Upper lobe of right lung (tissue), 1 donor: Measurements from ENCODE around the gene TBCCD1. TPM values are rescaled to one million over a fixed set of nuclear protein-coding genes. Genes with fewer than 3 reads are reported as not detected.

Experiments used
- ATAC-seq: fragments of 200-7000 bp; cut with Tn5 transposase; one replicate; pipeline ENCODE4 v1.9.1; 2020; ENCODE audit warnings: mild to moderate bottlenecking, moderate library complexity
- DNase-seq: peaks from one replicate; pipeline ENCODE4 v3.0.0-alpha.2; 2020
- H3K27ac ChIP-seq: fragments of 200-600 bp; one replicate; pipeline ENCODE4 v1.8.0; 2022
- H3K27me3 ChIP-seq: fragments of 200-600 bp; one replicate; pipeline ENCODE4 v1.8.0; 2022; ENCODE audit warnings: mild to moderate bottlenecking
- H3K36me3 ChIP-seq: fragments of 200-600 bp; one replicate; pipeline ENCODE4 v1.8.0; 2022
- H3K4me1 ChIP-seq: fragments of 200-600 bp; one replicate; pipeline ENCODE4 v1.8.0; 2022
- H3K4me3 ChIP-seq: fragments of 200-600 bp; one replicate; pipeline ENCODE4 v1.8.0; 2022; ENCODE audit warnings: mild to moderate bottlenecking
- H3K9me3 ChIP-seq: fragments of 200-600 bp; one replicate; pipeline ENCODE4 v1.8.0; 2022
- intact Hi-C: fragments of 100-400 bp; cut with DNase I; formaldehyde crosslinking; loops from one replicate; pipeline ENCODE4 v1.11.0; 2022
- total RNA-seq: library from RNA; stranded (reverse); fragmentation: NEBNext Ultra II Directional; extraction: Animal tissue kit (Norgen Biotek cat#: 25700); gene quantifications from one replicate; pipeline ENCODE4 v1.2.1, GENCODE V29; 2021
- TF ChIP-seq, protein P1 (sequence below): fragments of 200-600 bp; IDR thresholded peaks from one replicate; pipeline ENCODE4 v1.8.0; 2022; ENCODE audit warnings: antibody characterized with exemption
- donor health status: DM: no; HTN: yes; CAD: no; lungs with severe emphysema.

The TBCCD1 gene
- total RNA-seq, 1 donor from 2014 or later, result 11.3 TPM

GRCh38 chr3:186583831-186584230 lies 16.7 kb upstream of the TBCCD1 start:
- TF ChIP-seq, protein P1, sequence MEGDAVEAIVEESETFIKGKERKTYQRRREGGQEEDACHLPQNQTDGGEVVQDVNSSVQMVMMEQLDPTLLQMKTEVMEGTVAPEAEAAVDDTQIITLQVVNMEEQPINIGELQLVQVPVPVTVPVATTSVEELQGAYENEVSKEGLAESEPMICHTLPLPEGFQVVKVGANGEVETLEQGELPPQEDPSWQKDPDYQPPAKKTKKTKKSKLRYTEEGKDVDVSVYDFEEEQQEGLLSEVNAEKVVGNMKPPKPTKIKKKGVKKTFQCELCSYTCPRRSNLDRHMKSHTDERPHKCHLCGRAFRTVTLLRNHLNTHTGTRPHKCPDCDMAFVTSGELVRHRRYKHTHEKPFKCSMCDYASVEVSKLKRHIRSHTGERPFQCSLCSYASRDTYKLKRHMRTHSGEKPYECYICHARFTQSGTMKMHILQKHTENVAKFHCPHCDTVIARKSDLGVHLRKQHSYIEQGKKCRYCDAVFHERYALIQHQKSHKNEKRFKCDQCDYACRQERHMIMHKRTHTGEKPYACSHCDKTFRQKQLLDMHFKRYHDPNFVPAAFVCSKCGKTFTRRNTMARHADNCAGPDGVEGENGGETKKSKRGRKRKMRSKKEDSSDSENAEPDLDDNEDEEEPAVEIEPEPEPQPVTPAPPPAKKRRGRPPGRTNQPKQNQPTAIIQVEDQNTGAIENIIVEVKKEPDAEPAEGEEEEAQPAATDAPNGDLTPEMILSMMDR, result no peak
- intact Hi-C loops, result no loop called here
- DNase-seq (no peak), ATAC-seq (no peak)
- Histone ChIP-seq H3K27ac (no peak overlapping the region), H3K9me3 (no peaks in the 10 kb centered on the region), H3K36me3 (peaks cover 74% of the 10 kb centered on the region), H3K4me3 (no peak overlapping the region), H3K4me1 (no peaks in the 10 kb centered on the region), H3K27me3 (no peaks in the 10 kb centered on the region)

GRCh38 chr3:186582541-186582940 lies 15.4 kb upstream of the TBCCD1 start:
- H3K27ac ChIP-seq, result no peak overlapping the region
- H3K36me3 ChIP-seq, result peaks cover 87% of the 10 kb centered on the region
- TF ChIP-seq, protein P1, result no peak
- no peaks in the 10 kb centered on the region for H3K4me1 ChIP-seq
- H3K27me3 ChIP-seq, result no peaks in the 10 kb centered on the region
- intact Hi-C loops, result no loop called here
- no peaks in the 10 kb centered on the region for H3K9me3 ChIP-seq
- DNase-seq (no peak), ATAC-seq (no peak)
- H3K4me3 ChIP-seq, result no peak overlapping the region

DNA sequence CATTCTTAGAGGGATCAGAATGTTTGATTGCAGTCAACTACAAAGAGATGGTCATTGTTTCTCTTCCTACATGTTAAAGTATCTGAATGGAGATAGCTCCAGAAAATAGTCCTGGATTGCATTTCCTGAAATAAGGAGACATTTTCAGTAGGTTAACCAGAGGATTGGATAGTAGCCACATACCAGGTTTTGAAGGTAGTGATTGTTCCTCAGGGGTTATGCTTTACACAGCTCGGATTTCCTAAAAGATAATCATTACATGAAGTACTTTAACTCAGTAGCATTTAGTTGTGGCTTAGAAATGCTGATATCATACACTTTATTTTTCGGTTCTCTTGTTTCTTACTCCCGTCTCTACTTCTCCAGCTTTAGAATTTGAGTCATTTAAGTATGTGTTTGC lies 13.6 kb upstream of the TBCCD1 start:
- no peaks in the 10 kb centered on the region for H3K27me3 ChIP-seq
- peaks cover 99% of the 10 kb centered on the region for H3K36me3 ChIP-seq
- no peak overlapping the region for H3K27ac ChIP-seq
- H3K4me1 ChIP-seq, result no peaks in the 10 kb centered on the region
- ATAC-seq (no peak), DNase-seq (no peak)
- TF ChIP-seq, protein P1, result no peak
- intact Hi-C loops, result no loop called here
- H3K9me3 ChIP-seq, result no peaks in the 10 kb centered on the region
- no peak overlapping the region for H3K4me3 ChIP-seq

- Histone ChIP-seq H3K9me3 (no peaks in the 10 kb centered on the region), H3K36me3 (peaks cover 98% of the 10 kb centered on the region), H3K27ac (no peak overlapping the region), H3K27me3 (no peaks in the 10 kb centered on the region), H3K4me1 (no peaks in the 10 kb centered on the region), H3K4me3 (no peak overlapping the region)
- ATAC-seq, result no peak
- TF ChIP-seq, protein P1, result no peak
- no peak for DNase-seq
- intact Hi-C loops, result no loop called here
Measured at GRCh38 chr3:186577521-186577920, 10.4 kb upstream of the TBCCD1 start.

DNA sequence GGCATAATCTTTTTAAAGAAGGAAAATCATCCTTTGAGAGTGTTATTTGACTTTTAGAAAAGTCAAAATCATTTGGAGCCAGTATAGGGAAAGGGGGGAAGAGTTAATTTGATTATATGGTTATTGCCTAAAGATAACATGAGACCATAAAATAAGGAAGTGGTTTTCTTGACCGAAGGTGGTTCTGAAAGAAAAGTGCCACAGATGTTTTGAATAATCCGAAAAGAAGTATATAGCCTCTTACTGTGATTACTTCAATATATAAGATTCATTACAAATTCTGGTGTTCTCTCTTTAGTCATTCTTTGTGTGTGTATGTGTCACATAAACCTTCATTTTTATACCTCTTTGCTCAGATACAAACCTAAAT lies 4.5 kb upstream of the TBCCD1 start:
- H3K4me3 ChIP-seq, result peak overlapping the region; percentile 99
- intact Hi-C loops, result no loop called here

More for the DNA sequence above, 4.5 kb upstream of the TBCCD1 start:
- Histone ChIP-seq H3K36me3 (peaks cover 42% of the 10 kb centered on the region), H3K9me3 (no peaks in the 10 kb centered on the region), H3K27ac (no peak overlapping the region), H3K27me3 (no peaks in the 10 kb centered on the region), H3K4me1 (peaks cover 19% of the 10 kb centered on the region)
- TF ChIP-seq, protein P1, result no peak
- ATAC-seq (no peak), DNase-seq (no peak)
